ENCODE measurements around the gene GLB1L3. TPM values are rescaled to one million over a fixed set of nuclear protein-coding genes. Genes with fewer than 3 reads are reported as not detected.

Gene GLB1L3
- polyA plus RNA-seq, 1 donor from 2014 or later = 0.19 TPM

- H3K36me3 Mint-ChIP-seq = no peaks in the 10 kb centered on the region
- no peak overlapping the region for H3K4me3 Mint-ChIP-seq
- no peaks in the 10 kb centered on the region for H3K9me3 Mint-ChIP-seq
- peaks cover 3 to 6% (median 5%) of the 10 kb centered on the region in 3 donors for H3K4me1 Mint-ChIP-seq
- H3K27me3 Mint-ChIP-seq = peaks cover 19% of the 10 kb centered on the region
- no peak overlapping the region for H3K27ac Mint-ChIP-seq
Measured at GRCh38 chr11:134359646-134360045, 83.5 kb downstream of the GLB1L3 start.

- H3K4me3 Mint-ChIP-seq = no peak overlapping the region
- no peaks in the 10 kb centered on the region for H3K9me3 Mint-ChIP-seq
- no peaks in the 10 kb centered on the region for H3K36me3 Mint-ChIP-seq
- H3K27me3 Mint-ChIP-seq = peaks cover 19% of the 10 kb centered on the region
- H3K27ac Mint-ChIP-seq = no peak overlapping the region
- H3K4me1 Mint-ChIP-seq = peaks cover 0 to 6% (median 3%) of the 10 kb centered on the region in 3 donors
Measured at GRCh38 chr11:134360050-134360835, 84.1 kb downstream of the GLB1L3 start.

GRCh38 chr11:134361661-134362060 lies 85.5 kb downstream of the GLB1L3 start:
- Mint-ChIP-seq H3K4me3 (no peak overlapping the region), H3K27ac (no peak overlapping the region), H3K4me1 (peaks cover 0 to 6% (median 3%) of the 10 kb centered on the region in 3 donors), H3K36me3 (no peaks in the 10 kb centered on the region), H3K9me3 (no peaks in the 10 kb centered on the region), H3K27me3 (peaks cover 18% of the 10 kb centered on the region)

GRCh38 chr11:134362192-134362901 lies 86.2 kb downstream of the GLB1L3 start:
- Mint-ChIP-seq H3K9me3 (no peaks in the 10 kb centered on the region), H3K4me1 (peaks cover 0 to 6% (median 3%) of the 10 kb centered on the region in 3 donors), H3K4me3 (peak overlapping the region in 1 of 4 donors; percentile 45), H3K27me3 (peaks cover 15% of the 10 kb centered on the region), H3K27ac (no peak overlapping the region), H3K36me3 (no peaks in the 10 kb centered on the region)

GRCh38 chr11:134363161-134363560 lies 87.0 kb downstream of the GLB1L3 start:
- Mint-ChIP-seq H3K27ac (no peak overlapping the region), H3K9me3 (no peaks in the 10 kb centered on the region), H3K4me3 (no peak overlapping the region), H3K4me1 (peaks cover 0 to 6% (median 3%) of the 10 kb centered on the region in 3 donors), H3K36me3 (no peaks in the 10 kb centered on the region), H3K27me3 (peaks cover 11% of the 10 kb centered on the region)

- H3K4me3 Mint-ChIP-seq = no peak overlapping the region
- H3K27ac Mint-ChIP-seq = no peak overlapping the region
- H3K9me3 Mint-ChIP-seq = no peaks in the 10 kb centered on the region
- H3K27me3 Mint-ChIP-seq = peaks cover 8% of the 10 kb centered on the region
- H3K4me1 Mint-ChIP-seq = peaks cover 0 to 6% (median 3%) of the 10 kb centered on the region in 3 donors
- H3K36me3 Mint-ChIP-seq = no peaks in the 10 kb centered on the region
Measured at GRCh38 chr11:134363592-134363991, 87.4 kb downstream of the GLB1L3 start.

- Mint-ChIP-seq H3K9me3 (no peaks in the 10 kb centered on the region), H3K4me3 (no peak overlapping the region), H3K36me3 (no peaks in the 10 kb centered on the region), H3K27ac (no peak overlapping the region), H3K4me1 (peaks cover 0 to 6% (median 3%) of the 10 kb centered on the region in 3 donors), H3K27me3 (peaks cover 11% of the 10 kb centered on the region)
Measured at GRCh38 chr11:134364261-134364660, 88.1 kb downstream of the GLB1L3 start.

GRCh38 chr11:134365011-134365925 lies 89.1 kb downstream of the GLB1L3 start:
- H3K36me3 Mint-ChIP-seq = no peaks in the 10 kb centered on the region
- H3K27ac Mint-ChIP-seq = no peak overlapping the region
- H3K9me3 Mint-ChIP-seq = no peaks in the 10 kb centered on the region
- H3K27me3 Mint-ChIP-seq = peaks cover 7% of the 10 kb centered on the region
- H3K4me1 Mint-ChIP-seq = peaks cover 0 to 3% (median 1%) of the 10 kb centered on the region in 3 donors
- H3K4me3 Mint-ChIP-seq = no peak overlapping the region

- no peaks in the 10 kb centered on the region for H3K36me3 Mint-ChIP-seq
Measured at GRCh38 chr11:134366254-134366653, 90.1 kb downstream of the GLB1L3 start.

GRCh38 chr11:134367781-134368180 lies 91.6 kb downstream of the GLB1L3 start:
- Mint-ChIP-seq H3K4me3 (no peak overlapping the region), H3K36me3 (no peaks in the 10 kb centered on the region), H3K27me3 (peaks cover 4% of the 10 kb centered on the region), H3K4me1 (no peaks in the 10 kb centered on the region), H3K27ac (no peak overlapping the region), H3K9me3 (no peaks in the 10 kb centered on the region)

More at GRCh38 chr11:134366254-134366653, 90.1 kb downstream of the GLB1L3 start:
- peaks cover 0 to 3% (median 0%) of the 10 kb centered on the region in 3 donors for H3K4me1 Mint-ChIP-seq
- no peak overlapping the region for H3K4me3 Mint-ChIP-seq
- no peak overlapping the region for H3K27ac Mint-ChIP-seq
- H3K9me3 Mint-ChIP-seq = no peaks in the 10 kb centered on the region
- H3K27me3 Mint-ChIP-seq = peaks cover 4% of the 10 kb centered on the region

Other genes starting within 250 kb of the GLB1L3 start
- gene JAM3, start 207.3 kb upstream of the GLB1L3 start, polyA plus RNA-seq = 17.6 TPM
- gene NCAPD3, start 52.4 kb upstream of the GLB1L3 start, polyA plus RNA-seq = 8.1 TPM
- gene VPS26B, start 51.7 kb upstream of the GLB1L3 start, polyA plus RNA-seq = 11.8 TPM
- gene THYN1, start 23.0 kb upstream of the GLB1L3 start, polyA plus RNA-seq = 77.4 TPM
- gene ACAD8, start 22.8 kb upstream of the GLB1L3 start, polyA plus RNA-seq = 14.2 TPM
- gene GLB1L2, start 55.6 kb downstream of the GLB1L3 start, polyA plus RNA-seq = 0.63 TPM
- not detected for gene B3GAT1, start 135.9 kb downstream of the GLB1L3 start, polyA plus RNA-seq

Data from IgD-negative memory B cell (primary cell).